SHP77 treated with DMSO at 0.1 percent for 48 hours (cell line): Measurements from ENCODE around the gene PCDH18.

ENCODE experiments used
- DNase-seq: peaks from one replicate; lab custom pipeline; 2025; lab: John Stamatoyannopoulos, UW

Gene PCDH18

GRCh38 chr4:137471895-137472294 is 60.4 kb downstream of the PCDH18 start:
- no peak for DNase-seq

DNA sequence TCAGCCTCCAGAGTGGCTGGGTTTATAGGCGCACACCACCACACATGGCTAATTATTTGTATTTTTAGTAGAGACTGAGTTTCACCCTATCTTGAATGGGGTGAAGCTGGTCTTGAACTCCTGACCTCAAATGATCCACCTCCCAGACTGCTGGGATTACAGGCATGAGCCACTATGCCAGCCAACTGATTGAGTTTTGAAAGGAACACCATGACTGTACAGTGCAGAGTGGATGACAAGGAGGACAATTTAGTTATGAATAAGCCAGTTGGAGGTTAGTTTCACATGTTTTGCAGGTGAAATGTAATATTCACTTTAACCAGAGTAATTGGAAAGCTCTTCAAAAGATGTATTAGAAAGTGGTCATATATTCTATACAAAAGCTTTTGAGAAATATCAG is 60.8 kb downstream of the PCDH18 start:
- DNase-seq: no peak

DNA sequence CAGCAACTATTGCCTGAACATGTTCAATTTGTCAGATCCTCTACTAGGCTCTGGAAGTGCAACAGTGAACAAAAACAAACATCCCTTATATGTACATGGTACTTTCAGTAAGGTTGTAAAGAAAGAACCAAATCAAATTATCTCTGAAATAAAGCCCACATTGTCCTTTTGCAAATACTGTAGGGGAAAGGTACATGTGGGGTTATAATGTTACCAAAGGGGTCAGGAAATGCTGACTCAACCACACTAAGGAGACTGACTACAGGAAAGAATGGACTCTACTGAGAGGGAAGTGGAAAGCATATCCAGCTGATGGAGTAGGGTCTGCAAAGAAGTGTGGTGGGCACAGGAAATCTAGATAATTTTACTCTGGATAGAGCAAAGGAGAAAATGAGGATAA is 61.5 kb downstream of the PCDH18 start:
- no peak for DNase-seq
